ENCODE measurements around the gene TEX261.

- TF ChIP-seq CTCF (IDR thresholded peaks at IDR 0.05; ENCODE audit: insufficient read depth, low read length), result no peak
- TF ChIP-seq REST (IDR thresholded peaks at IDR 0.05; ENCODE audit: insufficient replicate concordance, low read depth), result no peak
- TF ChIP-seq GABPA (IDR thresholded peaks at IDR 0.05; ENCODE audit: low read depth), result no peak
- no peak for TF ChIP-seq POLR2AphosphoS5 (IDR thresholded peaks at IDR 0.05; ENCODE audit: low read depth)
Measured at GRCh38 chr2:70949086-70949485, 45.6 kb downstream of the TEX261 start.

Data from HL-60 (cell line).